Stimulated activated naive CD8-positive, alpha-beta T cell treated with anti-CD3 and anti-CD28 coated beads, Interleukin-15, Interleukin-2, amounts not matched to agents 100 ng/mL and 50 ng/mL, for 24 hours (primary cell): Measurements from ENCODE around the gene TMEM218.
A peak's percentile ranks its signal among the peaks of the same experiment; 100 is the strongest.
"Not testable (repeated sequence)": the region's sequence is repeated elsewhere in the genome, so short reads cannot be mapped to it uniquely, and the experiment has no call there.

Experiments used
- H3K27ac Mint-ChIP-seq: one replicate; pipeline ENCODE4 v1.8.0; 2021; ENCODE audit warnings: mild to moderate bottlenecking, mixed read lengths
- H3K27me3 Mint-ChIP-seq: one replicate; pipeline ENCODE4 v1.8.0; 2021; ENCODE audit warnings: mixed read lengths
- H3K36me3 Mint-ChIP-seq: one replicate; pipeline ENCODE4 v1.8.0; 2021; ENCODE audit warnings: low read depth, mixed read lengths
- H3K4me1 Mint-ChIP-seq: one replicate; pipeline ENCODE4 v1.8.0; 2021; ENCODE audit warnings: low read depth, mixed read lengths
- H3K4me3 Mint-ChIP-seq: one replicate; pipeline ENCODE4 v1.8.0; 2021; ENCODE audit warnings: mild to moderate bottlenecking, mixed read lengths
- H3K9me3 Mint-ChIP-seq: one replicate; pipeline ENCODE4 v1.8.0; 2021; ENCODE audit warnings: mixed read lengths

The TMEM218 gene

DNA sequence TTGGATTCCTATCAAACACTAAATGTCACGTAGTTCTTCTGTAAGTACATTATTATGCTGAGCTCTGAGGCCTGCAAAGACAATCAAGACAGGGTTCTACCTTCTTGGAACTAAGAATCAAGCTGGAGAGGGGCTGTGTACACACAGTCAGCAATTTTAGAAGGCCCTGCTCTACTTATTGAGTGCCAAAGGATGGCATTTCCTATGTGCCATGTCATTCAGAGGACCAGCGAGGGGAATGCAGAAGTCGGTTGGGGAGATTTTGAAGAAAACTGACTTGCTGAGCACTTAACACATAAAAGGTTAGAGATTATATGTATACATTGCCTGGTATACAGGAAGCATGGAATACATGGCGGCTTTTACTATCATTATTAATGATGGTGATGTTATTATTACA, 43.1 kb downstream of the TMEM218 start:
- Mint-ChIP-seq H3K4me3 (no peak overlapping the region), H3K36me3 (no peaks in the 10 kb centered on the region), H3K9me3 (no peaks in the 10 kb centered on the region), H3K27ac (no peak overlapping the region), H3K27me3 (peaks cover 38% of the 10 kb centered on the region), H3K4me1 (peaks cover 40% of the 10 kb centered on the region)

DNA sequence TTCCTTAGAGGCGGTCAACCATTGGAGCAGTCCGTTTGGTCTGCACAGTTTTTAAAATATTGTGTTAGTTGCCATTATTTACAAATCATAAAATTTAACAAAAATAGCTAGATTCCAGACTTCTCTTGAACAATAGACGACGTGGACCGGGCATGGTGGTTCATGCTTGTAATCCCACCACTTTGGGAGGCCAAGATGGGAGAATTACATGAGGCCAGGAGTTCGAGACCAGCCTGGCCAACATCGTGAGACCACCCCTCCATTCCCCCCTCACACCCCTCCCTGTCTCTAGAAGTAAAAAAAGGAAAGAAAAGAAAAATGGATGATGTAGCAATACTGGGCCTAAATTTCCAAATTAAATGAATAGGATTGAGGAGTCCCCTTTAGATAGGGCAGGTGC, 47.4 kb downstream of the TMEM218 start:
- Mint-ChIP-seq H3K4me3 (peak overlapping the region; percentile 51), H3K4me1 (peaks cover 15% of the 10 kb centered on the region), H3K9me3 (no peaks in the 10 kb centered on the region), H3K36me3 (no peaks in the 10 kb centered on the region), H3K27me3 (peaks cover 40% of the 10 kb centered on the region), H3K27ac (no peak overlapping the region)

DNA sequence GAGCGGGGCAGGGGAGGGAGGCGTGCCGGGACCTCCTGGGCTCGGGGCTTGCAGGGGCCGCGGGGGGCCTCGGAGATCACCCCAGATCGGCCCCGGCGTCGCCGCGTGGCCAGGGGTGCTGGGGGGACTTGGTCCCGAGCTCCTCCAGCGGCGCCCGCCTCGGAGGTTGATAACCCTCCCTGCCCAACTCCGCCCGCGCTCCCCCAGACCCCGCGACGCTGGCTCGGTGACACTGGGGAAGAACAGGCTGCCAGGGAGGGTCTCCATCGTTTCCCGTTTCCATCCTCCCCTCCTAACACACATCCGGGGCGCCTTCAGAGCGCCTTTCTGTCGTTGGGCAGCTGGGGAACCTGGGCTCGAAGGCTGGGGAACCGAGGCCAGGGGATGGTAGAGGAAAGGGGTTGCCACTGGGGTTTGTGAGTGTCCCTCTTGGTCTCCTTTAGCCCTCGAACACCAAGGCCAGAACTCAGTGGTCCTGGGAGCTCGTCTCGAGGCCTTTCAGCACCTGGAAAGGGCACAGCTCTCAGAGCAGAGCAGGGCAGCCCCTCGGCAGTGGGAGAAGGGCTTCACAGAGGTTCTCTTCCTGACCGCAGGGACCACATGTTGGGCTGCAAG, 47.9 kb downstream of the TMEM218 start:
- H3K27me3 Mint-ChIP-seq = peaks cover 40% of the 10 kb centered on the region
- H3K36me3 Mint-ChIP-seq = no peaks in the 10 kb centered on the region
- H3K4me1 Mint-ChIP-seq = peaks cover 15% of the 10 kb centered on the region
- no peaks in the 10 kb centered on the region for H3K9me3 Mint-ChIP-seq
- no peak overlapping the region for H3K27ac Mint-ChIP-seq
- H3K4me3 Mint-ChIP-seq = peak overlapping the region; percentile 75

DNA sequence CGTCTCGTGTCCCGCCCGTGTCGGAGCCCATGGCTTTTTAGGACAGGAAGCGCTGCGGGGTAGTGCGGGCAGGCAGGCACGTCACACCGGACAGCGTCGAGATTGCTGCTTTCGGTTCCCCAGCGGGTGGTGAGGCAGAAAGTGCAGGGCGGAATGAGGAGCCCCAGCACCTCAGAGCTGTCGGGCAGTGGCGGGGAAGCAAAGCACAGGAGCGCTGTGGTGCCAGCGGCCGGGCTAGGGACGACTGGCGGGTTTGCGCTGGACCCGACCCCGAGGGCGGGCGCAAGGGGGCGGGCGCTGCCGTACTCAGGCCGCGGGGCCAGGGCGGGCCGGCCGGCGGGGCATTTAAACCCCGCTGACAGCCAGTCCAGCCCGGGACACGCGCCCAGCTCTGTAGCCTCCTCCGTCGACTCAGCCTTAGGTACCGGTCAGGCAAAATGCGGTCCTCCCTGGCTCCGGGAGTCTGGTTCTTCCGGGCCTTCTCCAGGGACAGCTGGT, 48.4 kb downstream of the TMEM218 start, which contains the start of gene SLC37A2:
TSS of gene SLC37A2 (plus strand) at position 375 of the 498 bp plus-strand sequence. CDS start at position 438, 63 bp downstream.
- Mint-ChIP-seq H3K27me3 (peaks cover 40% of the 10 kb centered on the region), H3K4me1 (peaks cover 15% of the 10 kb centered on the region), H3K4me3 (peak within 1 kb of the TSS; percentile 75), H3K27ac (no peak within 1 kb of the TSS), H3K36me3 (no peaks in the 10 kb centered on the region), H3K9me3 (no peaks in the 10 kb centered on the region)

DNA sequence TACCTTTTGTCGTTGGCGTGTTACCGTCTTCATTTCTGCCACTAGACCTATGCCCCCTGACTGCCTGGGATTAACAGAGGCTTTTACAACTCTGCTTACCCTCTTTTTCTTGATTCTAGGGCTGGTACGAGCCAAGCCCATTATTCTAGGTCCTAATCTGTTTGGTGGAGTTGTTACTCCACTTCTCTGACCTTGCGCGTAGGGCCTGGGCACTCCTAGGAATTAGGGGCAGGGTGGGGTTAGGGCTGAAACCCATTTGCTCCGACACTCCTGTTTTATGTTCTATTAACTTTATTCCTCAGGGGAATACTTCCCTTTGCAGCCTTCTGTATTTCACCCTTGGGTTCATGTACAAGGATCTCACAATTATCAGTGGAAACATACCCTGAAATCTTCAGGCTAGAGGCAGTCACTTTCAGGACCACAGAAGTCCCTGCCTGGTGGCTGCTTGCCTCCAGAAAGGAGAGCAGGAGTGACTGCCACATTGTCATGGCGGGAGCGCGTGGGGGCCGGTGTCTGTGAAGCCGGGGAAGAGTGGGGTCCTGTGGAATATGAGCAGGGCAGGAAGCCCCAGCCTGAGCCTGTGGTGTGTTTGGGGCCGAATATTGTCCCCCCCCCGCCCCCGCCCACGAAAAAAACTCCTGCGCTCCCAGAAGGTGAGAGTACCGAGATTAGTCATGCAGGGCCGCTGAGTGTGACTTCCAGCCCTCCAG, 49.1 kb downstream of the TMEM218 start:
- H3K27me3 Mint-ChIP-seq = peaks cover 40% of the 10 kb centered on the region
- H3K4me1 Mint-ChIP-seq = peaks cover 15% of the 10 kb centered on the region
- no peaks in the 10 kb centered on the region for H3K36me3 Mint-ChIP-seq
- H3K27ac Mint-ChIP-seq = no peak overlapping the region
- peak overlapping the region; percentile 75 for H3K4me3 Mint-ChIP-seq
- no peaks in the 10 kb centered on the region for H3K9me3 Mint-ChIP-seq

DNA sequence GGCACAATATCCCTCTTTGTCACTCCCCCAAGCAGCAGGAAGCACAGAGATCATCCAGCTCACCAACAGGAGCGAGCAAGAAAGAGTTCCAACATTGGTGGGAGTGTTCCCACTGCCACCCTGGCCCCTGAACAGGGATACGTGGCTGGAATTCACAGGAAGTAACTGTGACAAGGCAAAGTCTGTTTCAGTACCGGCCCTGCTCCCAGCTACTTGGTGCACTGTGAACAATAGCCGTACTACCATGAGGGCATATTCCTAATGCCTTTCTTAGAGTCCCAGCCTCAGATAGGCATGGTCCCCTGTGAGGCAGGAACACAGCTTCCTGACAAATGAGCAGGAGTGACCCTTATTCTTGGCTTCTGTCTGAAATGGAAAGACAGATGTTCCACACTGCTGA, 50.1 kb downstream of the TMEM218 start:
- Mint-ChIP-seq H3K4me3 (no peak overlapping the region), H3K27ac (no peak overlapping the region), H3K27me3 (peaks cover 35% of the 10 kb centered on the region), H3K36me3 (no peaks in the 10 kb centered on the region), H3K4me1 (peaks cover 15% of the 10 kb centered on the region), H3K9me3 (no peaks in the 10 kb centered on the region)

DNA sequence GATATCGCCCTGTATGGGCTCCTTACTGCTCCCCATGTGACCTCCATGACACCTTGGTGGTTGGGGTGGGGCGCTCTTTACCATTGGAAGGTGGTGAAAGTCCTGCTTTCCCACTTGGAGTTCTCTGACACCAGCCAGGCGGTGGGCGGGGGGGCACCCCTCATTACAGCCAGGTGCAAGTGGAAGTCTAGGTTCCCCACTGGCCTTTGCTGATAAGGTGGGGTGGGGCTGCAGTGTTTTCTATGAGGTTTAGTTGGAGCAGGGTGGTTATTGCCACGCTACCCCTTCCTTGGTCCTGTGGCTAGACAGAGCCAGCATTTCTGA, 53.8 kb downstream of the TMEM218 start:
- Mint-ChIP-seq H3K27ac (no peak overlapping the region), H3K36me3 (peaks cover 2% of the 10 kb centered on the region), H3K4me3 (no peak overlapping the region), H3K4me1 (peaks cover 6% of the 10 kb centered on the region), H3K27me3 (peaks cover 10% of the 10 kb centered on the region), H3K9me3 (no peaks in the 10 kb centered on the region)

DNA sequence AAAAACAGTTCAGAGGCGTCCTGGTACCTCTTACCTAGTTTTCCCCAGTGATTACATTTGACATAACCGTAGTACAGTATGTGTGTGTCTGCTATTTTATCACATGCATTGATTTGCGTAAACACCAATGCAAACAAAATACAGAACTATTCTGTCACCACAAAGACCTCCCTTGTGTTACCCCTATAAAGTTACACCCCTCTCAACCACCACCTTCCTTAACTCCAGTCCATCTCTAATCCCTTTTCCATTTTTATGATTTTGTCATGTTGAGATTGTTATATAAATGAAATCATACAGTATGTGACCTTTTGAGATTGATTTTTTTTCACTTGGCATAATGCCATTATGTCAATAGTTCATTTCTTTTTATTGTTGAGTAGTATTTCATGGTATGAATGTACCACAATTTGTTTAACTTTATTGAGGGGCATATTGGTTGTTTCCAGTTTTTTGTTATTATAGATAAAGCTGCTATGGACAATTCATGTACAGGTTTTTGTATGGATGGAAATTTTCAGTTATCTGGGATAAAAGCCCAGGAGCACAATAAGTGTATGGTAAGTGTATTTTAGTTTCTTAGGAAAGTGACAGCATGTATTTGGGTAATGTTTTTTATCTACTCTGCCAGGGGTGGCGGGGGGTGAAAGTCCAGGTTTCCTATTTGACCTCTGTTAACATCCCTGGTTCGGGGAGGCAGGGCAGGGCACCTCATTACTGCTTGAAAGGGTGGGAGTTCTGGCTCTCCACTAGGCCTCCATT, 54.3 kb downstream of the TMEM218 start:
- no peak overlapping the region for H3K4me3 Mint-ChIP-seq
- no peak overlapping the region for H3K27ac Mint-ChIP-seq
- peaks cover 5% of the 10 kb centered on the region for H3K27me3 Mint-ChIP-seq

DNA sequence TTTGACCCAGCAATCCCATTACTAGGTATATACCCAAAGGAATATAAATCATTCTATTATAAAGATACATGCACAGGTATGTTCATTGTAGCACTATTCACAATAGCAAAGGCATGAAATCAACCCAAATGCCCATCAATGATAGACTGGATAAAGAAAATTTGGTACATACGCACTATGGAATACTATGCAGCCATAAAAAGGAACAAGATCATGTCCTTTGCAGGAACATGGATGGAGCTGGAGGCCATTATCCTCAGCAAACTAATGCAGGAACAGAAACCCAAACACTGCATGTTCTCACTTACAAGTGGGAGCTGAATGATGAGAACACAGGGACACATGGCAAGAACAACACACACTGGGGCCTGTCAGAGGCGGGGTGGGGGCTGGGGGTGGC, 55.3 kb downstream of the TMEM218 start:
- H3K27me3 Mint-ChIP-seq, H3K4me3 Mint-ChIP-seq, H3K36me3 Mint-ChIP-seq, H3K27ac Mint-ChIP-seq, H3K4me1 Mint-ChIP-seq, H3K9me3 Mint-ChIP-seq: not testable (repeated sequence)

More for the DNA sequence above, 54.3 kb downstream of the TMEM218 start:
- Mint-ChIP-seq H3K9me3 (no peaks in the 10 kb centered on the region), H3K36me3 (peaks cover 5% of the 10 kb centered on the region), H3K4me1 (peaks cover 3% of the 10 kb centered on the region)

DNA sequence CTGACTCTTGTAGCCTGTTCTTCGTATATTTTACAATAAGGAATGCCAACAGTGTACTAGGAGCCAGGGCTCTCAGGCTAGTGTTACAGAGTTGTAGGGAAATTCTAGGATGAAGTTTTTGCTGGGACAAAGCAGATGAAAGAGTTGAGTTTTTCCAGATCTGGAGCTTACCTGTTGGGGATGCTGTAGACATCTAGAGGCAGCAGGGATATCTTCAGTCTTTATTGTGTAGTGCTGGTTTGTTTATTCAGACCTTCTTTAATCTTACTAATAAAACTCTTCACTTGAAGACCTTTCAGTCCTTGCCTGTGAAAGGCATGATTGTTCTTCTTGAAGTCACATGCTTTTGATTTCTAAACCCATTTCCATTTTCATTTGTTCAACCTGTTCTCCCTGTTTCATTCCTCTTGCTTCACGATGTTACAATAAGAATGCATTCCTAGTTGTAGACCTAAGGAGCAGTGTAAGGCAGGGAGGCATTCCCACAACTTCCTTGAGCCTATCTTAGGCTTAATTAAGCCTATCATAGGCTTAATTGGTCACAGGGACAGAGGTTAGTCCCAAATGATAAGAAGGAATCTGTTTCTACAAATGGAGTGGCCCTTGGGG, 56.2 kb downstream of the TMEM218 start:
- H3K4me3 Mint-ChIP-seq = no peak overlapping the region
- H3K36me3 Mint-ChIP-seq = peaks cover 5% of the 10 kb centered on the region
- H3K4me1 Mint-ChIP-seq = no peaks in the 10 kb centered on the region
- no peak overlapping the region for H3K27ac Mint-ChIP-seq
- no peaks in the 10 kb centered on the region for H3K27me3 Mint-ChIP-seq
- H3K9me3 Mint-ChIP-seq = no peaks in the 10 kb centered on the region

DNA sequence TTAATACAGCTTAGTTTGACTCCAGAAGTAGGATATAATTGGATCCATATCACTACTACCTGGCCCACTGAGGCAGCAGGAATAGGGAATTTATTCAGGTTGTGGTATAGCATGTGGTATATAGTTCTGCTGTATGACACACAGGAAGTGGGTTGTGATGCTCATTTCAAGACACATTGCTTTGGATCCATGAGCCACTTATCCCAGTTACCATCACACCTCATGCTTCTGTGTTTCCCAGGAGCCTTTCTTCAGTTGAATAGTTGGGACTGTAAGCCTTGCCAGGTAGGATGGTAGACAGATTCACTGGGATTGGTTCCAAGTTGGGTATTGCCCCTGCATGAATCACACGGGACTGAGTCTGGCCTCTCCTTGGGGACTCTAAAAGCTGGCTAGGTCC, 58.3 kb downstream of the TMEM218 start:
- Mint-ChIP-seq H3K4me1 (no peaks in the 10 kb centered on the region), H3K27me3 (no peaks in the 10 kb centered on the region), H3K36me3 (peaks cover 5% of the 10 kb centered on the region), H3K4me3 (no peak overlapping the region), H3K27ac (no peak overlapping the region), H3K9me3 (no peaks in the 10 kb centered on the region)

DNA sequence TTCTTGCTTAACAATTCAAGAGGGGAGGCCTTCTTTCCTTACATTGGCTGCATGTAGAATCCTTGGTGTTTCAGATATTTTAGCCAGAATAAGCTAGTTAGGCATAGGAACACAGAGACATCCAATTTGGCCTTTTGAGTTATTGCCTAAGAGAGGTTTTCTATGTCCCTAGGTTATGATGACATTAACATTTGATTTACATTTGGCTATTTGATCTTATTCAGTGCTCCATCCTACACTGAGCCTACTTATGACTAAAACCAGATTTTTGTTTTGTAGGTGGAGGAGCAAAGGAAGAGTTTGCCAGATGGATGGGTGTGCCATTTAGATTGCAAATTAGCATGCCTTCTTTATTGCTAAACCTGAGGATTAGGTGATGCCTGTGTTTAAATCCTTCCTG, 59.4 kb downstream of the TMEM218 start:
- Mint-ChIP-seq H3K4me3 (no peak overlapping the region), H3K4me1 (no peaks in the 10 kb centered on the region), H3K27ac (no peak overlapping the region), H3K36me3 (peaks cover 5% of the 10 kb centered on the region), H3K9me3 (no peaks in the 10 kb centered on the region), H3K27me3 (no peaks in the 10 kb centered on the region)

DNA sequence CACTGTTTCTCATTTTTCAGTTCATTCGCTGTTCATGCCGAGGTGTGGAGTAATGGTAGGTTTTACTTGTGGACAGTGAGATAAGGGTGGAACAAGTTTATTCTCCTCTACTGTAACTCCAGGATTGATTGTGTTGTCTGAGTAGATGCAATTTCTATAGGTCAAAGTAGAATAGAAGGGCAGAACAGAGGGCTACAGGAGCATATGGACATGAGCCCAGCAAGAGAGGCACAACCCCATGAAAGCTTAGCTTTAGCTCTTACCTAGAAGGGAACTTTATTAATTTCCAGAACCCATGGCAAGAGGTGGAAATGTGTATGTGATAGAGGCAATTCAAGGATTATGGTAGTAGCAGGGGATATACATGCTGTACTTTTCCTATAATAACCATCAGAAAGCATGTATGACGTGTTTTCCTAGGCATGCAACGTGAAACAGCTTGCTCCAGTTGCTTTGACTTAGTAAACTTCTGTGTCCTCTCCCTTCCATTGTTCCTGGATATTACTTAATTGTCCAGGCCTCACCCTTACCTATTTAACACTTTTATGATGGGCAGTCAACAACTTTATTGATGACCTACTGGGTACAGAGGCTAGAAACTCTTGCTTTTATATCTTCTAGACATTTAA, 62.1 kb downstream of the TMEM218 start:
- Mint-ChIP-seq H3K36me3 (peaks cover 17% of the 10 kb centered on the region), H3K27ac (no peak overlapping the region), H3K4me3 (no peak overlapping the region), H3K27me3 (no peaks in the 10 kb centered on the region), H3K4me1 (no peaks in the 10 kb centered on the region), H3K9me3 (no peaks in the 10 kb centered on the region)
